ENCODE data around the gene MEX3A.

DNA sequence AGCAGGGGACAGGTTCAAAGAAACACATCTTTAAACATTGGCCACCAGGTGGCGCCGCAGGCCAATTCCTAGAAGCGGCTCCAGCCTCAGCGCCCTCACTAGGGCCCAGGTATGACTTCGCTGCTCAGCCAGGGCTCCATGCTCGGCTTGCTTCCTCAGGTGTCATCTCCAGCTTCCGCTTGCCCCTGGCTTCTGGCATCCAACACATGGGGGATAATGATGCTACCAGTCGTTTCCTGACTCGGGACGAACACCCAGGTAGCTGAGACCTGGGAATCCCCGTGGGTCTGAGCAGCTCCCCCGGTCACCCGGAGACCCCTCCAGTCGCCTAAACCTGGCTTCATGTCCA lies 8.5 kb upstream of the MEX3A start:
- TF ChIP-seq, protein P1, sequence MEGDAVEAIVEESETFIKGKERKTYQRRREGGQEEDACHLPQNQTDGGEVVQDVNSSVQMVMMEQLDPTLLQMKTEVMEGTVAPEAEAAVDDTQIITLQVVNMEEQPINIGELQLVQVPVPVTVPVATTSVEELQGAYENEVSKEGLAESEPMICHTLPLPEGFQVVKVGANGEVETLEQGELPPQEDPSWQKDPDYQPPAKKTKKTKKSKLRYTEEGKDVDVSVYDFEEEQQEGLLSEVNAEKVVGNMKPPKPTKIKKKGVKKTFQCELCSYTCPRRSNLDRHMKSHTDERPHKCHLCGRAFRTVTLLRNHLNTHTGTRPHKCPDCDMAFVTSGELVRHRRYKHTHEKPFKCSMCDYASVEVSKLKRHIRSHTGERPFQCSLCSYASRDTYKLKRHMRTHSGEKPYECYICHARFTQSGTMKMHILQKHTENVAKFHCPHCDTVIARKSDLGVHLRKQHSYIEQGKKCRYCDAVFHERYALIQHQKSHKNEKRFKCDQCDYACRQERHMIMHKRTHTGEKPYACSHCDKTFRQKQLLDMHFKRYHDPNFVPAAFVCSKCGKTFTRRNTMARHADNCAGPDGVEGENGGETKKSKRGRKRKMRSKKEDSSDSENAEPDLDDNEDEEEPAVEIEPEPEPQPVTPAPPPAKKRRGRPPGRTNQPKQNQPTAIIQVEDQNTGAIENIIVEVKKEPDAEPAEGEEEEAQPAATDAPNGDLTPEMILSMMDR (conservative IDR thresholded peaks at IDR 0.05; ENCODE audit: low read depth, low read length) = peak; percentile 86
- TF ChIP-seq EZH2 (IDR thresholded peaks at IDR 0.05; ENCODE audit: borderline replicate concordance, low read depth, low read length, poor library complexity, severe bottlenecking) = no peak
